HG03354 (cell line): ENCODE data around the gene EEF1AKMT2.

Source experiments
- ATAC-seq: cut with Tn5 transposase; IDR thresholded peaks from one replicate; pipeline ENCODE4 v1.9.1; 2021; ENCODE audit warnings: mild to moderate bottlenecking; ENCODE audit not compliant: unreplicated experiment, poor library complexity, severe bottlenecking

EEF1AKMT2 gene

GRCh38 chr10:124739986-124740368 is 51.7 kb downstream of the EEF1AKMT2 start:
- ATAC-seq: no peak

DNA sequence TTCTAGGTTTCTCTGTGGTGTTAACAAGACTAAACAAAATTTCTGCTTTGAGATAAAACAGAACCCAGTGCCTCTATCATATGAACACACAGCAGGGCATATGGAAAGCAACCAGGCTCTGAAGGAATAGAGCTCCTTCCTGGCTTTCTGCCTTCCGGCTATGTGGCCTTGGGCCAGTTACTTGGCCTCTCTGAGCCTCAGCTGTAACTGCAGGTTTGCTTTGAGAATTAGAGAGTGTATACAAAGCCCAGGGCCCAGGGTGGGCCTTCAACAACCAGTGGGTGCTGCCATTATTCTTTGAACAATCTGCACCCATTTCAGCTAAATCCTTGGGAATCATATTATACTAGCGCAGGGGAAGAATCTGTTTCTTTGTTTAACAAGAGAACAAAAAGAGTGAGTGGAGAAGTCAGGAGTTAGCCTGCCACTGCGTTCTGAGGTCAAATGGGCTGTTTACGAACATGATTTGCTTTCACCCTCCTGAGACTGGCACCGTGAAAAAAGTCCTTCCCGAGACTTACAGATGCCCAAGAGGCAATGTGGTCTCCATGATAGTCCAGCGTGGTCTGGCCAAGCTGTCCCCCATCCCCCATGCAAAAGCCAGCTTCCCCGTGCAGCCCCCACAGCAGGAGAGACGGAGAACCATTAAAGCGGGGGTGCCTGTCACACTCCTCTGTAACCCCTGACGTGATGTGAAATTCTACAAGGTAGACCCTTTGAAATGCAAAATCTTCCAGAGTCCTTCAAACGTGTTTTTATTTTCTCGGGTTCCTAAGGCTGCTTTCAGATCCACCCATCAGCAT is 52.4 kb downstream of the EEF1AKMT2 start:
- no peak for ATAC-seq

GRCh38 chr10:124738441-124738840 is 53.2 kb downstream of the EEF1AKMT2 start:
- no peak for ATAC-seq

DNA sequence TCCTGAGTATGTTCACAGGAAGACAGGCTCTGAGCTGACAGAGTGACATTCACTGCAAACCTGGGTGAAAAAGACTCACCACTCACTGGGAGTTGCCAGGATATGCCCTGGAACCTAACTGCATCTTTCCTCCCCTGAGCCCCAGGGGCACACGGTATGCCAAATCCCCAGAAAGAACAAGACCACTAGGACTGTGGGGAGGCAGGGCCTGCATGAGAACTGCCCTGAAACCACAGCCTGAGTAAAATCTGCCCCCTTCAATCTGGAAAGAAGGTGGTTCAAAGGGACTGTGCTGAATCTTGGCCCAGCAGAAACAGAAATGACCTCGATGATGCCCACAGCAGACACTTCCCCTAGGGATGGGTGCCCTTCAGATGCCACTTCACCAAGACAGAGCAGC is 54.0 kb downstream of the EEF1AKMT2 start:
- ATAC-seq: no peak

DNA sequence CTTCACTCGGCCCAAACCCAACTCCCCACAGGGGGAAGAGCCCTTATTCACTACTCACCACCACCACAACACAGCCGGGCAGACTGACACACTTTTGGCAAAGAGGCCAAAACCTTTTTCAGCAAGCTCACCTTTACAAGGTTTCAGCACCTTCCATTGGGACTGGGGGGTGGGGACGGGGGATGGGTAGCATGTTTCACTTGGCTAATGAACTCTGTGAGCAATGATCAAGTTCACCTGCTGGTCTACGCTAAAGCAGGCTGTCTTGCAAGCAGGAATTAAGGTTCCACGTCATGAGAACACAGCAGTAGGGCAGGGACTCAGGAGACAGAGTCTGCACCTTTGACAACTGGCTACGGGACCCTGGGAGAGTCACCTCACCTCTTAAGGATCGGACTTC is 54.5 kb downstream of the EEF1AKMT2 start:
- ATAC-seq: no peak

- ATAC-seq: no peak
Observed at GRCh38 chr10:124736491-124737136, 55.1 kb downstream of the EEF1AKMT2 start.

- ATAC-seq: no peak
Observed at GRCh38 chr10:124735491-124736286, 56.0 kb downstream of the EEF1AKMT2 start.

GRCh38 chr10:124734311-124735166 is 57.1 kb downstream of the EEF1AKMT2 start:
- no peak for ATAC-seq

DNA sequence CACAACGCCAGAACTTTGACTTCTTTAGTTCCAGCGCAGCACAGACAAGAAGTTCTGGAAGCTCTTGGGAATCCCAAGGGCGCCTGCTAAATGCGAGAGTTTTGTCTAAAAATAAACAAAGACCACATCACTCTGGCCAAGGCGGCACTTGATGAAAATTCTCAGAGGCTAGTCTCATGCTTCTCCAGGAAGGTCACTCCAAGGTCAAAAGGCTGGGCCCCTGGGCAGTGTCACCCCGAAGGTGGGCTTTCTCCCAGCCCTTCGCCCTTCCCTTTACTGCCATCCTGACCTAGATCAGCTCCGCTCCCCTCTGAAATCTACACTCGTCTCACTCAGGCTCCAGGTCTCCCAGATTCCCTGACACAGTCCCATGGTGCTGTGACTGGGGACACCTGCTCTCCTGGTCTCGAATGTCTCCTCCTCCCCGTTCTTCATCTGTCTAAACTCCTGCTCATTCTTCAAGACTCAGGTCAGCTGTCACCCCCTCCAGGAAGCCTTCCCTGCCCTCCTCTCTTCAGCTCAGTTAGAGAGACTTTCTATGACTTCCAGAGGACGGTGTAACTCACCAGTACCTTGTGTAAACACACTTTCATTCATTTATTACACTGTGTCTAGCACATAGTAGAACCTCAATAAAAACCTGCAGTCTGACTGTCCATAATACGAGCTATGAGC is 58.0 kb downstream of the EEF1AKMT2 start:
- no peak for ATAC-seq

DNA sequence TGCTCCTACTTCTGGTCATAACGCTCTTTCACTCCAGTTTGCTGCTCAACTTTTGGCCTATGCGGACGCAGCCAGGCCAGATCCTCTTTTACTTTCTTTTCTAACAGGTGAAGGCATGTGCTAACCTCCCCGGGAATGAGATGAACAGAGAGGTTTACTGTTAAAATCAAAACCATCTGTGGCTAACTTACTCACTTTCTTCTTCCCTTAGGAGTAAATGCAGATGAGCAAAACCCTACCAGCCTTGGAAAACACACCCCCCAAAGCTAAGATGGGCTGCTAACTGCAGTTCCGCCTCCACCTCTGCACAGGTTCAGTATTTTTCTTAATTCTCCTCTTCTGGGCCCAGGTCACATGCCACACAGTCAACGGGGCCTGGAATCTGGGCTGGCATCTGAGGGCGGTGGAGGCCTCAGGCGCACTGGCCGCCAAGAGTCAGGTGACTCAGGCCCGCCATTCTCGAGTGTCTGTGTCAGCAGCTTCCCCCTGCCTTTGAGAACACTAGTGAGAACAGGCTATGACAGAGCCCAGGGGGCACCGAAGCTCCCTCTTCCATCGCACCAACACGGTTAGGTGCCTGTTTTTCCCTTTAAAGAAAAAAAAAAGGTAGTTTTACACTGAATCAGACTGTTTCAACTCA is 58.6 kb downstream of the EEF1AKMT2 start:
- peak; percentile 68 for ATAC-seq

- ATAC-seq: no peak
Observed at GRCh38 chr10:124731551-124731950, 60.1 kb downstream of the EEF1AKMT2 start.

- no peak for ATAC-seq
Observed at GRCh38 chr10:124730790-124731189, 60.9 kb downstream of the EEF1AKMT2 start.

DNA sequence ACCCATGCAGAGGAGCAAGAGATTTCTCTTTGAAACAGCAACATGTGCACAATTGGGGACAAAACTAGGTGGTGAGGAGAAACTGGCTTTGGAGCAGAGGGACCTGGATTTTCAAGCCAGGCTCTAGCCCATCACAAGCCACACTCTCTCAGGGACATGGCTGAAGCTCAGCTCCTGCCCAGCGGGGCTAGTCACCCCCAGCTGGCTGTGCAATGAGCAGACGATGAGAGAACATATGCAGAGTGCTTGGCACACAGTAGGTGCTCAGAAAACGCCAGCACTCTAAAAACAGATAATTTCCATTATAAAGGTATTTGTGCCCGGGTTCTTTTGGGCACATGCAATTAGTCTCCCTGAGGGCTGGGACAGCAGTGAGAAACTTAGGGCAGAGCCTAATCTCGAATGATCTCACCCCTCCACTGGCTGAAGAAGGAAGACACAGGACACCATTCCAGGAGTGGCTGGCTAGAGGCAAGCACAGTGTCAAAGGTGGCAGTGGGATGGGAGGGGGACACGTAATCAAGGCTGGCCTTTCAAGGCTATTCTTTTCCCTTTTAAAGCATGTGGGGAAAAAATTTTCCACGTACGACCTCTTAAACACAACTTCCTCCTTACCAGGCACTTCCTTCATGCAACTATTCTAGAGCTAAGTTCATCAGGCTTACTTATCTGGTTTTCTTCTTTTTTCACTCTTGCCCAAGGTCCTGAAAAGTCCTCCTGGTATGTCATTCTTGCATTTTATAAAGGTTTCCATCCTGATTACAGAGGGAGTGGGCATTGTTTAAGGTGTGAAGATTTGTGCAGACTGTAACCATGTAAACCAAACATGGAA is 62.6 kb downstream of the EEF1AKMT2 start:
- ATAC-seq: peak; percentile 1

- ATAC-seq: peak; percentile 42
Observed at GRCh38 chr10:124728071-124728829, 63.4 kb downstream of the EEF1AKMT2 start.

DNA sequence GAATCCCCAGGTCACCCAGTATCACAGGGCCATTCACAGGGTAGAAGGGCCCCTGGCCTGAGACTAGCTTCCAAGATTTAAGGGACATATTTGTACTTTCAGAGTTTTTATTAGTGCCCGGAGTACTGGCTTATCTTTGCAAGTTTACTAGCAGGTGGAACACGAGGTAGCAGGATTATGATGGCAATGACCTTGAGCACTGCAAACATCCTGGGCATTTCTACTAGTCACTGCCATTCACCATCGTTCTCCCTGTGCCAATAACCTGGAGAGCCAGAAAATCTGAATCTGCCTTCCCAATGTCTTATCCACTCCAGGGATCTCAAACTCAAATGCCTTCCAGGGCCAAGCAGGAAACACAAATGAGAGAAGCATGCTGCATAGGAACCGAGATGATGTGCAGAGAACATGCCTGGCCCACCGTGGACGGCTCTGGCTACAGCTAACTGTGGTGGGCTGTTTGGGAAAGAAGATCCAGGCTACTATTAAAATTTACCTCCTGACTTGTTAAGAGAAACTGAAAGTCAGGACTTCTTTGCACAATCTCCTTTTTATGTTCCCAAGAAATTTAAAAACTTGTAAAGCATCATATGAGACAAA is 64.2 kb downstream of the EEF1AKMT2 start:
- no peak for ATAC-seq

DNA sequence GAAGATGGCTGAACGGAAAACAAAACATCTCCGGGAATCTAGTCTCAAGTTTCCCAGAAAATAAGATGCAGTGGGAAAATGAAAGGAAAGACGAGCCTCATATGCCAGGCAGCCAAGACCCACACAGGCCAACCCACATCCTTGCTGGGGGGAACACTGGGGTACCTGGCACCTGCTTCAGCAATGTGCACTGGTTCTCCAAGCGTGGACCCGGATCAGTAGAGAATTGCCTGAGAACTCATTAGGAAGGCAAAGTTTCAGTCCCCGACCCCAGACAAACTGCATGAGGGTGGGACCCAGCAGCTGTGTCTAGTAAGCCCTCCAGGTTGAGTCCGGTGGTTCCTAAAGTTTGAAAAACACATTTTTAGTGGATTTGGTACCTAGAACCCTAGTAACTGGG is 65.9 kb downstream of the EEF1AKMT2 start:
- ATAC-seq: no peak

- no peak for ATAC-seq
Observed at GRCh38 chr10:124725171-124725631, 66.5 kb downstream of the EEF1AKMT2 start.
